Muscle layer of colon (tissue), 2 donors: ENCODE data around the gene MCF2L2.

Source experiments
- H3K27ac ChIP-seq: one replicate; pipeline ENCODE4 v1.7.0; 2013; ENCODE audit warnings: low read depth, mild to moderate bottlenecking, low read length, moderate library complexity
- H3K27me3 ChIP-seq, 2 donors: one replicate each; pipeline ENCODE4 v1.7.0; 2013; ENCODE audit warnings: low read length in 2 of 2, mild to moderate bottlenecking in 2 of 2; ENCODE audit not compliant: insufficient read depth in 2 of 2, control insufficient read depth in 1 of 2
- H3K36me3 ChIP-seq: one replicate; pipeline ENCODE4 v1.7.0; 2013; ENCODE audit warnings: mild to moderate bottlenecking, low read length; ENCODE audit not compliant: insufficient read depth
- H3K4me1 ChIP-seq: one replicate; pipeline ENCODE4 v1.7.0; 2013; ENCODE audit warnings: mild to moderate bottlenecking, low read length; ENCODE audit not compliant: insufficient read depth
- H3K4me3 ChIP-seq, 2 donors: one replicate each; pipeline ENCODE4 v1.7.0; 2013; ENCODE audit warnings: low read length in 2 of 2, low read depth in 1 of 2, mild to moderate bottlenecking in 1 of 2, moderate library complexity in 1 of 2
- H3K9ac ChIP-seq: one replicate; pipeline ENCODE4 v1.7.0; 2013; ENCODE audit warnings: low read length
- H3K9me3 ChIP-seq: one replicate; pipeline ENCODE4 v1.7.0; 2013; ENCODE audit warnings: mild to moderate bottlenecking, low read length
- donor health status: abdominal sarcoma.
- donor health status: Adenocarcinoma of cecum.

Gene MCF2L2

GRCh38 chr3:183460081-183461055, 31.9 kb upstream of the MCF2L2 start:
- Histone ChIP-seq H3K27me3 (no peaks in the 10 kb centered on the region), H3K4me1 (no peaks in the 10 kb centered on the region), H3K4me3 (no peak overlapping the region), H3K9ac (no peak overlapping the region), H3K36me3 (no peaks in the 10 kb centered on the region), H3K9me3 (no peaks in the 10 kb centered on the region), H3K27ac (no peak overlapping the region)

GRCh38 chr3:183455089-183455488, 26.7 kb upstream of the MCF2L2 start:
- Histone ChIP-seq H3K9me3 (no peaks in the 10 kb centered on the region), H3K36me3 (peaks cover 12% of the 10 kb centered on the region), H3K27me3 (no peaks in the 10 kb centered on the region), H3K9ac (no peak overlapping the region), H3K4me1 (no peaks in the 10 kb centered on the region), H3K27ac (no peak overlapping the region), H3K4me3 (no peak overlapping the region)

GRCh38 chr3:183454064-183454463, 25.6 kb upstream of the MCF2L2 start:
- Histone ChIP-seq H3K9ac (no peak overlapping the region), H3K4me1 (peaks cover 7% of the 10 kb centered on the region), H3K36me3 (peaks cover 12% of the 10 kb centered on the region), H3K4me3 (no peak overlapping the region), H3K27ac (no peak overlapping the region), H3K9me3 (no peaks in the 10 kb centered on the region), H3K27me3 (no peaks in the 10 kb centered on the region)

- Histone ChIP-seq H3K27me3 (no peaks in the 10 kb centered on the region), H3K4me3 (no peak overlapping the region), H3K9me3 (no peaks in the 10 kb centered on the region), H3K4me1 (peaks cover 14% of the 10 kb centered on the region), H3K36me3 (peaks cover 7% of the 10 kb centered on the region), H3K9ac (no peak overlapping the region), H3K27ac (no peak overlapping the region)
These were observed 21.4 kb upstream of the MCF2L2 start for GRCh38 chr3:183449791-183450190.

GRCh38 chr3:183449391-183449790, 21.0 kb upstream of the MCF2L2 start:
- H3K27ac ChIP-seq: no peak overlapping the region
- H3K36me3 ChIP-seq: peaks cover 6% of the 10 kb centered on the region
- no peaks in the 10 kb centered on the region for H3K9me3 ChIP-seq
- H3K27me3 ChIP-seq: no peaks in the 10 kb centered on the region
- no peak overlapping the region for H3K9ac ChIP-seq
- peaks cover 14% of the 10 kb centered on the region for H3K4me1 ChIP-seq
- H3K4me3 ChIP-seq: no peak overlapping the region

GRCh38 chr3:183448369-183449128, 20.1 kb upstream of the MCF2L2 start:
- Histone ChIP-seq H3K27me3 (no peaks in the 10 kb centered on the region), H3K9ac (peak overlapping the region; percentile 73), H3K4me3 (peak overlapping the region in 1 of 2 donors; percentile 83), H3K9me3 (no peaks in the 10 kb centered on the region), H3K4me1 (peaks cover 14% of the 10 kb centered on the region), H3K36me3 (no peaks in the 10 kb centered on the region), H3K27ac (no peak overlapping the region)

GRCh38 chr3:183447206-183448001, 19.0 kb upstream of the MCF2L2 start:
- Histone ChIP-seq H3K36me3 (no peaks in the 10 kb centered on the region), H3K27ac (peak overlapping the region; percentile 76), H3K9me3 (no peaks in the 10 kb centered on the region), H3K4me1 (peaks cover 14% of the 10 kb centered on the region), H3K4me3 (peak overlapping the region; percentile 83 to 85), H3K27me3 (no peaks in the 10 kb centered on the region), H3K9ac (peak overlapping the region; percentile 73)

- Histone ChIP-seq H3K36me3 (no peaks in the 10 kb centered on the region), H3K4me1 (peaks cover 14% of the 10 kb centered on the region), H3K27ac (peak overlapping the region; percentile 76), H3K9me3 (no peaks in the 10 kb centered on the region), H3K9ac (peak overlapping the region; percentile 73), H3K4me3 (peak overlapping the region; percentile 83 to 85), H3K27me3 (no peaks in the 10 kb centered on the region)
These were observed 18.4 kb upstream of the MCF2L2 start for GRCh38 chr3:183446838-183447205.

- Histone ChIP-seq H3K4me3 (no peak overlapping the region), H3K9ac (no peak overlapping the region), H3K9me3 (no peaks in the 10 kb centered on the region), H3K36me3 (no peaks in the 10 kb centered on the region), H3K27ac (no peak overlapping the region), H3K27me3 (no peaks in the 10 kb centered on the region), H3K4me1 (peaks cover 12% of the 10 kb centered on the region)
These were observed 16.3 kb upstream of the MCF2L2 start for GRCh38 chr3:183444748-183445147.

GRCh38 chr3:183443395-183444385, 15.3 kb upstream of the MCF2L2 start:
- Histone ChIP-seq H3K4me3 (no peak overlapping the region), H3K4me1 (peaks cover 6% of the 10 kb centered on the region), H3K36me3 (no peaks in the 10 kb centered on the region)

More at GRCh38 chr3:183443395-183444385, 15.3 kb upstream of the MCF2L2 start:
- no peaks in the 10 kb centered on the region for H3K27me3 ChIP-seq
- no peaks in the 10 kb centered on the region for H3K9me3 ChIP-seq
- H3K27ac ChIP-seq: no peak overlapping the region
- H3K9ac ChIP-seq: no peak overlapping the region
